Nephron (organoid): ENCODE results near the gene ANGPTL2.

Experiments used
- H3K27ac Mint-ChIP-seq, 3 experiments: 2 replicates each; pipeline ENCODE4 v1.8.0; 2020; ENCODE audit warnings: mixed read lengths in 3 of 3, mild to moderate bottlenecking in 2 of 3, moderate library complexity in 1 of 3
- H3K27me3 Mint-ChIP-seq: 2 replicates; pipeline ENCODE4 v1.8.0; 2021; ENCODE audit warnings: low read depth, mild to moderate bottlenecking, moderate library complexity, mixed read lengths
- H3K36me3 Mint-ChIP-seq: 2 replicates; pipeline ENCODE4 v1.8.0; 2020; ENCODE audit warnings: low read depth, mixed read lengths
- H3K4me1 Mint-ChIP-seq: 2 replicates; pipeline ENCODE4 v1.8.0; 2020; ENCODE audit warnings: mixed read lengths
- H3K4me3 Mint-ChIP-seq, 3 experiments: 2 replicates each; pipeline ENCODE4 v1.8.0; 2020; ENCODE audit warnings: mild to moderate bottlenecking in 3 of 3, mixed read lengths in 3 of 3, moderate library complexity in 2 of 3
- H3K9me3 Mint-ChIP-seq: 2 replicates; pipeline ENCODE4 v1.8.0; 2020; ENCODE audit warnings: mixed read lengths
- TF ChIP-seq, protein P1 (sequence below), 3 experiments: fragments of 200-600 bp; sonication (generic); IDR thresholded peaks; one replicate each; pipeline ENCODE4 v1.5.0; 2021; ENCODE audit warnings: antibody characterized with exemption in 3 of 3; ENCODE audit not compliant: unreplicated experiment in 3 of 3

ANGPTL2 gene

DNA sequence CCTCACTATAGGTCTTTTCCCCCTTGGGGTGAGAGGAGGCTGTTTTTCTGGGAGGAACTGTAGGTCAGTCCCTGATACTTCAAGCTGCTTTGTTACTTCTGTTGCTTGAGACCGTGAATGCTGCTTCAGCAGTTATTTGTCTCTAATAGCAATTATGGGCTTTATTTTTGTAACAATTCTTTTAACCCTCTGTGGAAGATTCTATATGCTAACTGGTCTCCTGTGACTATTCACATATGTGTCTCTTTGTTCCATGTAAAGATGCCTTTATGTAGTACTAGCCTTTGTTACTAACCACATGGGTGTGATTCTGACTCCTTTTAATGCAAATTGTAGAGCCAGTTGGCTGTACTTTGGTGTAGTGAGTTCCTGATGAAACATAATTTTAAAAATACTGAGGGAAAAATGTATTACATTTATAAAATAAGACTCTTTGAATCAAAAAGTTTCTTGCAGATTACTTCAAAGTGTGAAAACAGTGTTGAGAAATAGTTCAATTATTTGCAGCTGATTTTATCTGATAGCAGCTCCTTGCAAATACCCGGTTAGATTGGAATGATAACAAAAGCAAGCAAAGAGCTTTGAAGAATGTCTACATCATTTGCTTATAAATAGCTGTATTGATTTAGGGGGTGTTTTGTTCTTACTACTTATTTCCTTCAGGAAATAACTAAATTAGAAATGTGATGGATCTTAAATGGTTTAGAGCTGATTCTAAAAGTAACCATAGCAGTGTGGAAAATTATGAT is 46.6 kb downstream of the ANGPTL2 start:
- Mint-ChIP-seq H3K4me1 (peaks cover 7% of the 10 kb centered on the region), H3K27me3 (peaks cover 11% of the 10 kb centered on the region), H3K36me3 (peaks cover 15% of the 10 kb centered on the region), H3K27ac (peak overlapping the region in 1 of 3 experiments; percentile 21), H3K4me3 (no peak overlapping the region), H3K9me3 (peaks cover 17% of the 10 kb centered on the region)
- TF ChIP-seq, protein P1, sequence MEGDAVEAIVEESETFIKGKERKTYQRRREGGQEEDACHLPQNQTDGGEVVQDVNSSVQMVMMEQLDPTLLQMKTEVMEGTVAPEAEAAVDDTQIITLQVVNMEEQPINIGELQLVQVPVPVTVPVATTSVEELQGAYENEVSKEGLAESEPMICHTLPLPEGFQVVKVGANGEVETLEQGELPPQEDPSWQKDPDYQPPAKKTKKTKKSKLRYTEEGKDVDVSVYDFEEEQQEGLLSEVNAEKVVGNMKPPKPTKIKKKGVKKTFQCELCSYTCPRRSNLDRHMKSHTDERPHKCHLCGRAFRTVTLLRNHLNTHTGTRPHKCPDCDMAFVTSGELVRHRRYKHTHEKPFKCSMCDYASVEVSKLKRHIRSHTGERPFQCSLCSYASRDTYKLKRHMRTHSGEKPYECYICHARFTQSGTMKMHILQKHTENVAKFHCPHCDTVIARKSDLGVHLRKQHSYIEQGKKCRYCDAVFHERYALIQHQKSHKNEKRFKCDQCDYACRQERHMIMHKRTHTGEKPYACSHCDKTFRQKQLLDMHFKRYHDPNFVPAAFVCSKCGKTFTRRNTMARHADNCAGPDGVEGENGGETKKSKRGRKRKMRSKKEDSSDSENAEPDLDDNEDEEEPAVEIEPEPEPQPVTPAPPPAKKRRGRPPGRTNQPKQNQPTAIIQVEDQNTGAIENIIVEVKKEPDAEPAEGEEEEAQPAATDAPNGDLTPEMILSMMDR (IDR thresholded peaks at IDR 0.05; ENCODE audit: unreplicated experiment in 3 of 3), result no peak

GRCh38 chr9:127074561-127075548 is 47.6 kb downstream of the ANGPTL2 start:
- Mint-ChIP-seq H3K27ac (no peak overlapping the region), H3K4me1 (peaks cover 7% of the 10 kb centered on the region), H3K4me3 (no peak overlapping the region), H3K36me3 (peaks cover 18% of the 10 kb centered on the region), H3K9me3 (peaks cover 17% of the 10 kb centered on the region), H3K27me3 (peaks cover 10% of the 10 kb centered on the region)
- TF ChIP-seq, protein P1 (IDR thresholded peaks at IDR 0.05; ENCODE audit: unreplicated experiment in 3 of 3), result no peak

- no peaks in the 10 kb centered on the region for H3K27me3 Mint-ChIP-seq
- TF ChIP-seq, protein P1 (IDR thresholded peaks at IDR 0.05; ENCODE audit: unreplicated experiment in 3 of 3), result no peak
- H3K4me3 Mint-ChIP-seq, result no peak overlapping the region
- H3K4me1 Mint-ChIP-seq, result peaks cover 7% of the 10 kb centered on the region
- peaks cover 13% of the 10 kb centered on the region for H3K9me3 Mint-ChIP-seq
- H3K27ac Mint-ChIP-seq, result no peak overlapping the region
- H3K36me3 Mint-ChIP-seq, result peaks cover 13% of the 10 kb centered on the region
Observed at GRCh38 chr9:127067603-127068220, 54.7 kb downstream of the ANGPTL2 start.

GRCh38 chr9:127066851-127067136 is 55.6 kb downstream of the ANGPTL2 start:
- no peaks in the 10 kb centered on the region for H3K27me3 Mint-ChIP-seq
- H3K9me3 Mint-ChIP-seq, result peaks cover 7% of the 10 kb centered on the region
- peaks cover 7% of the 10 kb centered on the region for H3K4me1 Mint-ChIP-seq
- TF ChIP-seq, protein P1 (IDR thresholded peaks at IDR 0.05; ENCODE audit: unreplicated experiment in 3 of 3), result no peak
- H3K4me3 Mint-ChIP-seq, result no peak overlapping the region
- H3K36me3 Mint-ChIP-seq, result peaks cover 6% of the 10 kb centered on the region
- no peak overlapping the region for H3K27ac Mint-ChIP-seq

DNA sequence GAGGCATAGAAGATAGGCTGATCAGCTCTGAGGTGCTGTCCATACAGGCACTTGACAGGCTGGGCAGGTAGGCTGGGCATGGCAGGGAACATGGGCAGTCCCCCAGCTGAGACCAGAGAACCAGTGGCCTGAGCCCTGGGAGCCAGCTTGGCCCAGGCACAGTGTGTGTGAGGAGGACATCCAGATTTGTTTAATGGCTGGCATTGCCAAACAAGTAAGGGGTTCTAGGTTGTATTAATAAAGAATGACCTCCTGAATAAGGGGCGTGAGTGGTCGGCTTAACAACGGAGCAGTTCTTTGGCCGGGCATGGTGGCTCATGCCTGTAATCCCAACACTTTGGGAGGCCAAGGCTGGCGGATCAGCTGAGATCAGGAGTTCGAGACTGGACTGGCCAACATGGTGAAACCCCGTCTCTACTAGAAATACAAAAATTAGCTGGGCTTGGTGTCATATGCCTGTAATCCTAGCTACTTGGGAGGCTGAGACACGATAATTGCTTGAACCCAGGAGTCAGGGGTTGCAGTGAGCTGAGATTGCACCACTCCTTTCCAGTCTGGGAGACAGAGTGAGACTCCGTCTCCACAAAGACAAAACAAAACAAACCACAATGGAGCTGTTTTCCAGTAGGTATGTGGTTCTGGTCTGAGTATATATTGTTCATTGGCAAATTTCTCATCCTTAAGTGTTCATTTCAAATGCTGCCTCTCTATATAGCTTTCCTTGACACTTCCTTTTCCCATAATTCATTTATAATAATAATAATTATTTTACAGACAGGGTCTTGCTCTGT is 56.2 kb downstream of the ANGPTL2 start:
- Mint-ChIP-seq H3K27ac (no peak overlapping the region), H3K4me3 (no peak overlapping the region), H3K27me3 (no peaks in the 10 kb centered on the region), H3K36me3 (peaks cover 3% of the 10 kb centered on the region), H3K4me1 (peaks cover 7% of the 10 kb centered on the region), H3K9me3 (peaks cover 3% of the 10 kb centered on the region)
- TF ChIP-seq, protein P1 (IDR thresholded peaks at IDR 0.05; ENCODE audit: unreplicated experiment in 3 of 3), result no peak
